ENCODE results near the gene AFG3L2.

AFG3L2 gene

GRCh38 chr18:12406371-12407111 lies 29.5 kb upstream of the AFG3L2 start:
- H3K27me3 Mint-ChIP-seq (ENCODE audit: low read depth), result peaks cover 45% of the 10 kb centered on the region
- no peaks in the 10 kb centered on the region for H3K9me3 Mint-ChIP-seq
- peak overlapping the region; percentile 77 for H3K4me3 Mint-ChIP-seq
- no peaks in the 10 kb centered on the region for H3K36me3 Mint-ChIP-seq (ENCODE audit: low read depth)
- peaks cover 34% of the 10 kb centered on the region for H3K4me1 Mint-ChIP-seq (ENCODE audit: low read depth)
- no peak for DNase-seq (ENCODE audit: low spot score)
- H3K27ac Mint-ChIP-seq, result no peak overlapping the region

GRCh38 chr18:12405066-12405465 lies 28.0 kb upstream of the AFG3L2 start:
- no peak for DNase-seq (ENCODE audit: low spot score)
- Mint-ChIP-seq H3K9me3 (no peaks in the 10 kb centered on the region), H3K4me3 (no peak overlapping the region), H3K27me3 (ENCODE audit: low read depth) (peaks cover 45% of the 10 kb centered on the region), H3K36me3 (ENCODE audit: low read depth) (no peaks in the 10 kb centered on the region), H3K4me1 (ENCODE audit: low read depth) (peaks cover 31% of the 10 kb centered on the region), H3K27ac (no peak overlapping the region)

- peaks cover 28% of the 10 kb centered on the region for H3K4me1 Mint-ChIP-seq (ENCODE audit: low read depth)
- no peak overlapping the region for H3K27ac Mint-ChIP-seq
- H3K27me3 Mint-ChIP-seq (ENCODE audit: low read depth), result peaks cover 45% of the 10 kb centered on the region
- no peaks in the 10 kb centered on the region for H3K9me3 Mint-ChIP-seq
- peak; percentile 16 for DNase-seq (ENCODE audit: low spot score)
- H3K4me3 Mint-ChIP-seq, result no peak overlapping the region
- H3K36me3 Mint-ChIP-seq (ENCODE audit: low read depth), result no peaks in the 10 kb centered on the region
Observed at GRCh38 chr18:12403601-12404506, 26.8 kb upstream of the AFG3L2 start.

GRCh38 chr18:12401881-12402280 lies 24.9 kb upstream of the AFG3L2 start:
- no peak for DNase-seq (ENCODE audit: low spot score)
- Mint-ChIP-seq H3K9me3 (no peaks in the 10 kb centered on the region), H3K27me3 (ENCODE audit: low read depth) (peaks cover 50% of the 10 kb centered on the region), H3K4me3 (no peak overlapping the region), H3K4me1 (ENCODE audit: low read depth) (peaks cover 17% of the 10 kb centered on the region), H3K27ac (no peak overlapping the region), H3K36me3 (ENCODE audit: low read depth) (no peaks in the 10 kb centered on the region)

- Mint-ChIP-seq H3K9me3 (no peaks in the 10 kb centered on the region), H3K4me3 (no peak overlapping the region), H3K27me3 (ENCODE audit: low read depth) (peaks cover 31% of the 10 kb centered on the region), H3K36me3 (ENCODE audit: low read depth) (no peaks in the 10 kb centered on the region), H3K4me1 (ENCODE audit: low read depth) (peaks cover 7% of the 10 kb centered on the region), H3K27ac (no peak overlapping the region)
- DNase-seq (ENCODE audit: low spot score), result no peak
Observed at GRCh38 chr18:12399231-12399630, 22.2 kb upstream of the AFG3L2 start.

- H3K4me3 Mint-ChIP-seq, result no peak overlapping the region
- H3K36me3 Mint-ChIP-seq (ENCODE audit: low read depth), result no peaks in the 10 kb centered on the region
- H3K27me3 Mint-ChIP-seq (ENCODE audit: low read depth), result peaks cover 25% of the 10 kb centered on the region
- no peak overlapping the region for H3K27ac Mint-ChIP-seq
- DNase-seq (ENCODE audit: low spot score), result no peak
- H3K4me1 Mint-ChIP-seq (ENCODE audit: low read depth), result peaks cover under 1% of the 10 kb centered on the region
- H3K9me3 Mint-ChIP-seq, result no peaks in the 10 kb centered on the region
Observed at GRCh38 chr18:12398625-12399024, 21.6 kb upstream of the AFG3L2 start.

GRCh38 chr18:12397793-12398192 lies 20.8 kb upstream of the AFG3L2 start:
- H3K4me3 Mint-ChIP-seq, result no peak overlapping the region
- no peak overlapping the region for H3K27ac Mint-ChIP-seq
- H3K9me3 Mint-ChIP-seq, result no peaks in the 10 kb centered on the region
- peaks cover 21% of the 10 kb centered on the region for H3K27me3 Mint-ChIP-seq (ENCODE audit: low read depth)
- H3K4me1 Mint-ChIP-seq (ENCODE audit: low read depth), result no peaks in the 10 kb centered on the region
- no peaks in the 10 kb centered on the region for H3K36me3 Mint-ChIP-seq (ENCODE audit: low read depth)
- DNase-seq (ENCODE audit: low spot score), result no peak

GRCh38 chr18:12397254-12397653 lies 20.2 kb upstream of the AFG3L2 start:
- Mint-ChIP-seq H3K36me3 (ENCODE audit: low read depth) (no peaks in the 10 kb centered on the region), H3K27me3 (ENCODE audit: low read depth) (peaks cover 16% of the 10 kb centered on the region), H3K27ac (no peak overlapping the region), H3K9me3 (no peaks in the 10 kb centered on the region), H3K4me1 (ENCODE audit: low read depth) (no peaks in the 10 kb centered on the region), H3K4me3 (no peak overlapping the region)
- no peak for DNase-seq (ENCODE audit: low spot score)

GRCh38 chr18:12394428-12394827 lies 17.4 kb upstream of the AFG3L2 start:
- Mint-ChIP-seq H3K9me3 (no peaks in the 10 kb centered on the region), H3K27ac (no peak overlapping the region), H3K4me1 (ENCODE audit: low read depth) (peaks cover 5% of the 10 kb centered on the region), H3K27me3 (ENCODE audit: low read depth) (peaks cover 13% of the 10 kb centered on the region), H3K4me3 (no peak overlapping the region), H3K36me3 (ENCODE audit: low read depth) (no peaks in the 10 kb centered on the region)
- DNase-seq (ENCODE audit: low spot score), result no peak

- peaks cover 13% of the 10 kb centered on the region for H3K27me3 Mint-ChIP-seq (ENCODE audit: low read depth)
- H3K4me1 Mint-ChIP-seq (ENCODE audit: low read depth), result peaks cover 5% of the 10 kb centered on the region
- no peak overlapping the region for H3K4me3 Mint-ChIP-seq
- no peak overlapping the region for H3K27ac Mint-ChIP-seq
- no peaks in the 10 kb centered on the region for H3K36me3 Mint-ChIP-seq (ENCODE audit: low read depth)
- no peak for DNase-seq (ENCODE audit: low spot score)
- H3K9me3 Mint-ChIP-seq, result no peaks in the 10 kb centered on the region
Observed at GRCh38 chr18:12393998-12394397, 17.0 kb upstream of the AFG3L2 start.

GRCh38 chr18:12393510-12393909 lies 16.5 kb upstream of the AFG3L2 start:
- Mint-ChIP-seq H3K27ac (no peak overlapping the region), H3K9me3 (no peaks in the 10 kb centered on the region), H3K36me3 (ENCODE audit: low read depth) (no peaks in the 10 kb centered on the region), H3K4me1 (ENCODE audit: low read depth) (peaks cover 5% of the 10 kb centered on the region), H3K4me3 (no peak overlapping the region), H3K27me3 (ENCODE audit: low read depth) (peaks cover 11% of the 10 kb centered on the region)
- no peak for DNase-seq (ENCODE audit: low spot score)

- H3K4me1 Mint-ChIP-seq (ENCODE audit: low read depth), result peaks cover 5% of the 10 kb centered on the region
- no peaks in the 10 kb centered on the region for H3K9me3 Mint-ChIP-seq
- H3K27ac Mint-ChIP-seq, result no peak overlapping the region
- H3K36me3 Mint-ChIP-seq (ENCODE audit: low read depth), result no peaks in the 10 kb centered on the region
- H3K27me3 Mint-ChIP-seq (ENCODE audit: low read depth), result peaks cover 7% of the 10 kb centered on the region
- H3K4me3 Mint-ChIP-seq, result no peak overlapping the region
- peak; percentile 37 for DNase-seq (ENCODE audit: low spot score)
Observed at GRCh38 chr18:12391487-12392165, 14.6 kb upstream of the AFG3L2 start.

GRCh38 chr18:12388442-12388841 lies 11.4 kb upstream of the AFG3L2 start:
- Mint-ChIP-seq H3K36me3 (ENCODE audit: low read depth) (no peaks in the 10 kb centered on the region), H3K27ac (no peak overlapping the region), H3K4me1 (ENCODE audit: low read depth) (peaks cover 5% of the 10 kb centered on the region), H3K9me3 (no peaks in the 10 kb centered on the region), H3K4me3 (no peak overlapping the region), H3K27me3 (ENCODE audit: low read depth) (peaks cover 2% of the 10 kb centered on the region)
- DNase-seq (ENCODE audit: low spot score), result no peak

GRCh38 chr18:12384261-12384660 lies 7.2 kb upstream of the AFG3L2 start:
- Mint-ChIP-seq H3K36me3 (ENCODE audit: low read depth) (no peaks in the 10 kb centered on the region), H3K27ac (no peak overlapping the region), H3K4me1 (ENCODE audit: low read depth) (no peaks in the 10 kb centered on the region), H3K4me3 (no peak overlapping the region), H3K9me3 (no peaks in the 10 kb centered on the region), H3K27me3 (ENCODE audit: low read depth) (no peaks in the 10 kb centered on the region)
- DNase-seq (ENCODE audit: low spot score), result no peak
